Spleen (tissue), 11 donors: ENCODE measurements around the gene RYR2. TPM values are rescaled to one million over a fixed set of nuclear protein-coding genes. Genes with fewer than 3 reads are reported as not detected.

Experiments used
- DNase-seq: peaks from one replicate; pipeline ENCODE4 v3.0.0-alpha.2; 2020
- H3K27ac ChIP-seq, 8 donors: fragments of 200-600 bp; sonication (generic) in 7 of 8; 1 replicate in 4 of 8; 2 replicates in 4 of 8; pipeline versions ENCODE4 v1.5.0 to v1.8.0; 2016 to 2021; ENCODE audit warnings: inconsistent platforms in 4 of 8, mild to moderate bottlenecking in 4 of 8, moderate library complexity in 1 of 8
- H3K27me3 ChIP-seq, 7 donors: fragments of 200-600 bp; sonication (generic) in 6 of 7; replicated peaks in 1 of 7; 1 replicate in 4 of 7; 2 replicates in 3 of 7; pipeline versions ENCODE4 v1.5.0 to v1.8.0; 2016 to 2021; ENCODE audit warnings: inconsistent platforms in 3 of 7, mild to moderate bottlenecking in 1 of 7
- H3K36me3 ChIP-seq, 6 donors: fragments of 200-600 bp; sonication (generic) in 5 of 6; 1 replicate in 4 of 6; 2 replicates in 2 of 6; pipeline versions ENCODE4 v1.5.0 to v1.8.0; 2016 to 2021; ENCODE audit warnings: inconsistent platforms in 2 of 6
- H3K4me1 ChIP-seq, 6 donors: fragments of 200-600 bp; sonication (generic) in 5 of 6; 1 replicate in 3 of 6; 2 replicates in 3 of 6; pipeline versions ENCODE4 v1.5.0 to v1.8.0; 2016 to 2021; ENCODE audit warnings: inconsistent platforms in 3 of 6
- H3K4me3 ChIP-seq, 8 donors: fragments of 200-600 bp; sonication (generic) in 7 of 8; 1 replicate in 4 of 8; 2 replicates in 4 of 8; pipeline versions ENCODE4 v1.5.0 to v1.8.0; 2016 to 2021; ENCODE audit warnings: inconsistent platforms in 4 of 8, mild to moderate bottlenecking in 4 of 8, moderate library complexity in 2 of 8
- H3K9me3 ChIP-seq, 8 donors: fragments of 200-600 bp; sonication (generic) in 7 of 8; 1 replicate in 4 of 8; 2 replicates in 4 of 8; pipeline versions ENCODE4 v1.5.0 to v1.8.0; 2016 to 2021; ENCODE audit warnings: inconsistent platforms in 4 of 8
- CTCF ChIP-seq, 11 experiments: fragments of 200-600 bp in 7 of 11; fragments of 450-650 bp in 4 of 11; sonication (generic) in 4 of 11; IDR thresholded peaks in 8 of 11; conservative IDR thresholded peaks in 3 of 11; 1 replicate in 7 of 11; 2 replicates in 4 of 11; pipeline versions ENCODE4 v1.4.0 to v1.8.0; 2016 to 2021; ENCODE audit warnings: antibody characterized with exemption in 11 of 11, inconsistent platforms in 4 of 11, mild to moderate bottlenecking in 1 of 11
- POLR2A ChIP-seq, 3 donors: fragments of 450-650 bp; IDR thresholded peaks; one replicate each; pipeline ENCODE4 v1.5.1; 2017; ENCODE audit warnings: antibody characterized with exemption in 3 of 3, mild to moderate bottlenecking in 1 of 3
- POLR2AphosphoS5 ChIP-seq, 3 donors: sonication (generic); formaldehyde crosslinking; IDR thresholded peaks; one replicate each; pipeline ENCODE4 v1.5.1; 2017; ENCODE audit warnings: antibody characterized with exemption in 3 of 3
- WGBS, 5 donors: extraction: QIAGEN DNeasy Blood & Tissue Kit in 3 of 5; methylation state at CpG; one replicate each; pipeline versions ENCODE4 v1.1.5 to v1.1.7; 2013 to 2018; 5-methylcytosine and 5-hydroxymethylcytosine counted together
- intact Hi-C: fragments of 100-400 bp; cut with DNase I; formaldehyde crosslinking; loops from one replicate; pipeline ENCODE4 v1.15.0; 2023; ENCODE audit warnings: low total_unique reads
- polyA plus RNA-seq, 3 donors: library from polyadenylated mRNA; stranded (reverse); fragments of 200-250 nt; gene quantifications; one replicate each; pipeline ENCODE4 v1.2.1, GENCODE V29; 2013
- total RNA-seq, 7 donors: library from RNA; depleted of rRNA in 3 of 7; stranded (reverse); fragments of >200 nt in 3 of 7; fragmentation: NEBNext Ultra II Directional in 4 of 7; extraction: Animal tissue kit (Norgen Biotek cat#: 25700) in 4 of 7; gene quantifications; one replicate each; pipeline versions ENCODE4 v1.1.0 to v1.2.1, GENCODE V29; 2016 to 2021
- donor health status: healthy with polysubstance abuse.
- donor health status: DM: no; HTN: no; CAD: no; lungs with moderate emphysema.
- donor health status: DM: no; HTN: no; CAD: no.
- donor health status: Bipolar disorder and iron deficiency.
- donor health status: healthy.
- donor health status: DM: no; HTN: no; CAD: no.
- donor health status: DM: yes; HTN: yes; CAD: no.

The RYR2 gene
- total and polyA plus RNA-seq, 10 donors: 0.12 to 7.1 (median 3.7) TPM

- no peak for DNase-seq
- H3K36me3 ChIP-seq: no peaks in the 10 kb centered on the region
- H3K27me3 ChIP-seq: peaks cover 0 to 3% (median 0%) of the 10 kb centered on the region in 7 donors
- no peak overlapping the region for H3K4me3 ChIP-seq
- H3K27ac ChIP-seq: no peak overlapping the region
- H3K9me3 ChIP-seq: no peaks in the 10 kb centered on the region
- 58 to 69% (median 62%) methylated on average over 12 of the region's 12 CpGs for WGBS, 5 donors
- H3K4me1 ChIP-seq: no peaks in the 10 kb centered on the region
- intact Hi-C loops: no loop called here
- no peak for TF ChIP-seq CTCF (IDR thresholded peaks at IDR 0.05 in 8 of 11, conservative IDR thresholded peaks at IDR 0.05 in 3 of 11)
- no peak for TF ChIP-seq POLR2AphosphoS5 (IDR thresholded peaks at IDR 0.05)
- TF ChIP-seq POLR2A (IDR thresholded peaks at IDR 0.05): no peak
Measured at GRCh38 chr1:236997882-236998281, 44.1 kb upstream of the RYR2 start.

- H3K4me3 ChIP-seq: no peak overlapping the region
- H3K9me3 ChIP-seq: no peaks in the 10 kb centered on the region
- intact Hi-C loops: no loop called here
- DNase-seq: no peak
- H3K27ac ChIP-seq: no peak overlapping the region
- H3K27me3 ChIP-seq: peaks cover 0 to 3% (median 0%) of the 10 kb centered on the region in 7 donors
- TF ChIP-seq CTCF (IDR thresholded peaks at IDR 0.05 in 8 of 11, conservative IDR thresholded peaks at IDR 0.05 in 3 of 11): no peak
- no peak for TF ChIP-seq POLR2A (IDR thresholded peaks at IDR 0.05)
- no peak for TF ChIP-seq POLR2AphosphoS5 (IDR thresholded peaks at IDR 0.05)
- H3K4me1 ChIP-seq: no peaks in the 10 kb centered on the region
- 79 to 84% (median 82%) methylated on average over 3 of the region's 3 CpGs for WGBS, 5 donors
- H3K36me3 ChIP-seq: no peaks in the 10 kb centered on the region
Measured at GRCh38 chr1:236998546-236998945, 43.4 kb upstream of the RYR2 start.

- H3K9me3 ChIP-seq: no peaks in the 10 kb centered on the region
- TF ChIP-seq CTCF (IDR thresholded peaks at IDR 0.05 in 8 of 11, conservative IDR thresholded peaks at IDR 0.05 in 3 of 11): no peak
- TF ChIP-seq POLR2A (IDR thresholded peaks at IDR 0.05): no peak
- H3K36me3 ChIP-seq: no peaks in the 10 kb centered on the region
- intact Hi-C loops: no loop called here
- no peak overlapping the region for H3K27ac ChIP-seq
- DNase-seq: no peak
- no peak overlapping the region for H3K4me3 ChIP-seq
- peaks cover 0 to 3% (median 0%) of the 10 kb centered on the region in 7 donors for H3K27me3 ChIP-seq
- no peaks in the 10 kb centered on the region for H3K4me1 ChIP-seq
- WGBS, 5 donors: 85 to 91% (median 88%) methylated on average over 4 of the region's 4 CpGs
Measured at GRCh38 chr1:237000191-237000590, 41.8 kb upstream of the RYR2 start.

- TF ChIP-seq POLR2AphosphoS5 (IDR thresholded peaks at IDR 0.05): no peak
- TF ChIP-seq POLR2A (IDR thresholded peaks at IDR 0.05): no peak
- TF ChIP-seq CTCF (IDR thresholded peaks at IDR 0.05 in 8 of 11, conservative IDR thresholded peaks at IDR 0.05 in 3 of 11): no peak
- DNase-seq: no peak
- Histone ChIP-seq H3K27me3 (no peaks in the 10 kb centered on the region), H3K4me1 (no peaks in the 10 kb centered on the region), H3K27ac (no peak overlapping the region), H3K36me3 (no peaks in the 10 kb centered on the region), H3K4me3 (no peak overlapping the region), H3K9me3 (no peaks in the 10 kb centered on the region)
- 74 to 86% (median 79%) methylated on average over 8 of the region's 8 CpGs for WGBS, 5 donors
- intact Hi-C loops: no loop called here
Measured at GRCh38 chr1:237003516-237003915, 38.5 kb upstream of the RYR2 start.
